ENCODE measurements around the gene SLAMF7.
"Not testable (repeated sequence)": the region's sequence is repeated elsewhere in the genome, so short reads cannot be mapped to it uniquely, and the experiment has no call there.

The SLAMF7 gene

DNA sequence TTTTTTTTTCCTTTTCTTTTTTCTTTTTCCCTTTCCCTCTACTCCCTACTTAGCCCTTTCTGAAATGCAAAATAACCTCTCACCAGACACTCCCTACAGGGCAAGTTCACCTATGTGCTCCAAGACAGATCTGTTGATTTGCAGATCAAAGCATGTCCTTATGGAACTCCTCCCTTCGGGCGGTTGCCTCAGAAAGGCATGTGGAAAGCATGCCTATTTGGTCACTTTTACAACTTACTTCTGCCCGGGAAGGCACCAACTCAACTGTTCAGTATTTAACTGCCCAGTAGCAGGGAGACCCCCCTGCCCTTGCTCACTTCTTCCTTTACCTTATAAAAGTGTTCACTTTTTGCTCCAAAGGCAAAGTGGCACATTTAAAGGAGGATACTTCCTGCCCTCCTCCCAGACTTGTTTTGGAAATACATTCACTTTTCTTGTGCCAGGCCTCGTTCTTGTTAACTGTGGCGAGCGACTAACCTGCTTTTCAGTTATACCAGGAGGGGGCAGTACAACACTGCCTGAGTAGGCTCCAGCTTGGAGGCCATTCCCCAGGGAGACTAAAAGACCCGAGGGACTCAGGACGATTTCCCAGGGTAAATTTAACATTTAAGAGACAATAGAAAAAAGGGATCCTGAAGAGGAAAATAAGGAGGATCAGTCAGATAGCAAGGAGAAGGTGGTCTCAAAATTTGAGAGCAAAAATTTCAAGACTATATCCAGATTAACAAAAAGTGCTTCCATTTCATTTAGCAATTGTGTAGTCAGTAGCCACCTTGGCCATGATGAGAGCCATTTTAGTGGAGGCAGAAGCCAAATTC lies 12.3 kb upstream of the SLAMF7 start:
- TF ChIP-seq, protein P1, sequence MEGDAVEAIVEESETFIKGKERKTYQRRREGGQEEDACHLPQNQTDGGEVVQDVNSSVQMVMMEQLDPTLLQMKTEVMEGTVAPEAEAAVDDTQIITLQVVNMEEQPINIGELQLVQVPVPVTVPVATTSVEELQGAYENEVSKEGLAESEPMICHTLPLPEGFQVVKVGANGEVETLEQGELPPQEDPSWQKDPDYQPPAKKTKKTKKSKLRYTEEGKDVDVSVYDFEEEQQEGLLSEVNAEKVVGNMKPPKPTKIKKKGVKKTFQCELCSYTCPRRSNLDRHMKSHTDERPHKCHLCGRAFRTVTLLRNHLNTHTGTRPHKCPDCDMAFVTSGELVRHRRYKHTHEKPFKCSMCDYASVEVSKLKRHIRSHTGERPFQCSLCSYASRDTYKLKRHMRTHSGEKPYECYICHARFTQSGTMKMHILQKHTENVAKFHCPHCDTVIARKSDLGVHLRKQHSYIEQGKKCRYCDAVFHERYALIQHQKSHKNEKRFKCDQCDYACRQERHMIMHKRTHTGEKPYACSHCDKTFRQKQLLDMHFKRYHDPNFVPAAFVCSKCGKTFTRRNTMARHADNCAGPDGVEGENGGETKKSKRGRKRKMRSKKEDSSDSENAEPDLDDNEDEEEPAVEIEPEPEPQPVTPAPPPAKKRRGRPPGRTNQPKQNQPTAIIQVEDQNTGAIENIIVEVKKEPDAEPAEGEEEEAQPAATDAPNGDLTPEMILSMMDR (IDR thresholded peaks at IDR 0.05; ENCODE audit: low read length, missing control alignments) = peak; percentile 83
- H3K4me3 ChIP-seq (replicated peaks; ENCODE audit: low read depth, low read length) = no peak overlapping the region
- peak; percentile 84 for DNase-seq (ENCODE audit: low read depth)

DNA sequence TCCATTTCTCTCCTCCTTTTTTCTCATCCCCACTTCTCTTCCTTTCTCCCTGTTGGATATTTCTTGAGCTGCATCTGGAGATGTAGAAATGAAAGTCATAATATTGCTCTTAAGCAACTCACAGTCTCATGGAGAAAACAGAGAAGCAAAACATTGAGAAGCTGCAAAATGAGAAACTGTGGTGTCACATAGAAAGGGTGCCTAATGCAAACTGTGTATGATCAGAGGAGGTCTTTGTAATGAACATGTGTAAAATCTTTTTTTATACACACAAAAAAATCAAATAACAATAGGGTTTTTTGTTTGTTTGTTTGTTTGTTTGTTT lies 11.8 kb upstream of the SLAMF7 start:
- DNase-seq (ENCODE audit: low read depth) = no peak
- H3K4me3 ChIP-seq (replicated peaks; ENCODE audit: low read depth, low read length) = no peak overlapping the region
- TF ChIP-seq, protein P1 (IDR thresholded peaks at IDR 0.05; ENCODE audit: low read length, missing control alignments) = no peak

DNA sequence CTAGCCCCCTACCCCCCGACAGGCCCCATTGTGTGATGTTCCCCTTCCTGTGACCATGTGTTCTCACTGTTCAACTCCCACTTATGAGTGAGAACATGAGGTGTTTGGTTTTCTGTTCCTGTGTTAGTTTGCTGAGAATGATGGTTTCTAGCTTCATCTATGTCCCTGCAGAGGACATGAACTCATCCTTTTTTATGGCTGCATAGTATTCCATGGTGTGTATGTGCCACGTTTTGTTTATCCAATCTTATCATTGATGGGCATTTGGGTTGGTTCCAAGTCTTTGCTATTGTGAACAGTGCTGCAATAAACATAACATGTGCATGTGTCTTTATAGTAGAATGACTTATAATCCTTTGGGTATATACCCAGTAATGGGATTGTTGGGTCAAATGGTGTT lies 7.5 kb upstream of the SLAMF7 start:
- not testable (repeated sequence) for DNase-seq (ENCODE audit: low read depth); H3K4me3 ChIP-seq (replicated peaks; ENCODE audit: low read depth, low read length)

DNA sequence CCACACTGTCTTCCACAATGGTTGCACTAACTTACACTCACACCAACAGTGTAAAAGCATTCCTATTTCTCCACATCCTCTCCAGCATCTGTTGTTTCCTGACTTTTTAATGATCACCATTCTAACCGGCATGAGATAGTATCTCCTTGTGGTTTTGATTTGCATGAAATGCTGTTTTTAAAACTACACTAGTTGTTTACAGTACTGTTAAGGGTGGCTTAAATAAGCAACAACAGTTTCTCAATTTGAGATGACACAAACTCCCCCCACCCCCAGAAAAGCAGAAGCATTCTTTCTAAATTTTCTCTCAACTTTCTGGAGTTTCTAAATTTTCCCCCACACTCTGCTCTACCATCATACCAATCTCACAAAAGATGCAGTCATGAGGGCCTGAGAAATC lies 7.1 kb upstream of the SLAMF7 start:
- DNase-seq (ENCODE audit: low read depth) = no peak
- TF ChIP-seq, protein P1 (IDR thresholded peaks at IDR 0.05; ENCODE audit: low read length, missing control alignments) = no peak
- no peak overlapping the region for H3K4me3 ChIP-seq (replicated peaks; ENCODE audit: low read depth, low read length)

DNA sequence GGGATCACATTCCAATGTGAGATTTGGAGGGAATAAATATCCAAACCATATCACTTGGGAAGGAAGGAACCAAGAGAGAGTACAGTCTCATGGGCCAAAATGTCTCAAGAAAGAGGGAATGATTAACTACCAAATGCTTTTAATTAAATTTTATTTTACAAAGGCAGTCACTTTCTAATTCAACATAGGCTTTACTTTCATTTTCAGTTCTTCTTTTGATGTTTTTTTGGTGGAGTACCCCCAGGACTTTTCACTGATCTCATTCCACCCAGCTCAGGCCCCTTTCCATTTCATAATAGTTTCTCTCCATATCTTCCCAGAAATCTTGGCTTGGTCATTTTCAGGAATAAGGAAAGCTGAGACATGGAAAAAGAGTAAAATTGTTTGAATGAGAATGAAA lies 5.1 kb upstream of the SLAMF7 start:
- H3K4me3 ChIP-seq (replicated peaks; ENCODE audit: low read depth, low read length) = no peak overlapping the region
- DNase-seq (ENCODE audit: low read depth) = no peak
- TF ChIP-seq, protein P1 (IDR thresholded peaks at IDR 0.05; ENCODE audit: low read length, missing control alignments) = no peak

DNA sequence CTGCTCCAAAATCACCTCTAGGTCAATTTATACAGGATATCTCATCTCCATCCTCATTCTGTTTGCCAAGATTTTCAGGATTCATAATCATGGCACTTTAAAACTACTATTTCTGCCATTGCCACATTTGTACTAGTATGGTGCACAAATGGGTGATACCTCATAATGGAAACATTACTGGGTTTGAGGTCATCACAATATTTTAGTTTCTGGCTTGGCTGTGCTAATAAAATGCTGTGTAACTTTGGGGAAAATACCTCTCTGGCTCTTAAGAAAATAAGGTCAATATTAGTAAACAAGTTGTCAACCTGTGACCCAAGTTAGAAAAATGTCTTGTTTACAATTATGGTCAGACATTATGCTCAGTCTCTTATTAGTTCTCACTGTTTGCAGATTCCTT lies 4.7 kb upstream of the SLAMF7 start:
- TF ChIP-seq, protein P1 (IDR thresholded peaks at IDR 0.05; ENCODE audit: low read length, missing control alignments) = no peak
- H3K4me3 ChIP-seq (replicated peaks; ENCODE audit: low read depth, low read length) = no peak overlapping the region
- DNase-seq (ENCODE audit: low read depth) = no peak

DNA sequence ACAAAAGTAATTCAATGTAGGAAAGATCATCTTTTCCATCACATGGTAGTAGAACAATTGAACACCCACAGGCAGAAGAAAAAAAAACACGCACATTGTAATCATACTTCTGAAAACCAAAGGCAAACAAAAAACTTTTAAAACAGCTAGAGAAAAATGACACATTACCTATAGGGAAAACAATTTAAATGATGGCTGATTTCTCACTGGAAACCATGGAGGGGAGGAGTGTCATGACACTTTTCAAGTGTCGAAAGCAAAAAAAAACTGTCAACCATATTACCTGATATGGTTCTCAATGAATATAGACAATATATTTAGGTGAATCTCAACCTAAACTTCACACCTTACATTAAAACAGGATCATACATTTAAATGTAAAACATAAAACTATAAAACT lies 776 bp upstream of the SLAMF7 start:
- H3K4me3 ChIP-seq (replicated peaks; ENCODE audit: low read depth, low read length) = no peak overlapping the region
- TF ChIP-seq, protein P1 (IDR thresholded peaks at IDR 0.05; ENCODE audit: low read length, missing control alignments) = no peak
- no peak for DNase-seq (ENCODE audit: low read depth)

All from fibroblast of pulmonary artery (primary cell).